ENCODE results near the gene CNPY2. TPM values are rescaled to one million over a fixed set of nuclear protein-coding genes. Genes with fewer than 3 reads are reported as not detected.

CNPY2 gene
- total and polyA plus RNA-seq, 4 donors: 24.6 to 163 (median 70.7) TPM

DNA sequence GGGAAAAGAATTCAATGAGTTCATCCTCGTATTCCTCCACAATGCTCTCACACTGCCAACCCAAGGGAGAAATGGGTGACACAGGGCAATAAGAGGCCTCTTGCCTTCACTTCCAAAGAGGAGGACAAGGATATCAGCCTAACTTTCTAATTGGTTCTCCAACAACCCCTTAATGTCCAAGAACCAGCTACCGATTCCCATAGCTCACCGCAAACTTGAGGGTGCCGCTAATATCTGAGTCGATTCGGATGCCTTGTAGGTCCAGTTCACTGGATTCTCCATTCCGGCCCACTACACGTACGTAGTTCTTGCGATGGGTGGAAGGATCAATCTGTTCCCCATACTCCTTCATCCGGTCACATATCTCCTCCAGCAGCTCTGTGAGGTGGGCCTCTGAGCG is 4.8 kb downstream of the CNPY2 start:
- H3K36me3 ChIP-seq (ENCODE audit: control insufficient read depth in 4 of 4, insufficient read depth in 3 of 4, low read depth in 1 of 4, low read length in 3 of 4): peaks cover 9 to 30% (median 20%) of the 10 kb centered on the region in 4 donors
- H3K9me3 ChIP-seq (ENCODE audit: control insufficient read depth in 4 of 4, low read length in 3 of 4): no peaks in the 10 kb centered on the region
- WGBS: 97% methylated on average over 12 of the region's 12 CpGs
- H3K9ac ChIP-seq (ENCODE audit: low read depth in 1 of 2, low read length in 2 of 2): no peak overlapping the region
- H3K27me3 ChIP-seq (ENCODE audit: control insufficient read depth in 4 of 4, insufficient read depth in 4 of 4, low read length in 3 of 4): no peaks in the 10 kb centered on the region
- no peak for TF ChIP-seq RXRA (IDR thresholded peaks at IDR 0.05)
- TF ChIP-seq YY1 (IDR thresholded peaks at IDR 0.05): no peak
- TF ChIP-seq SP1 (IDR thresholded peaks at IDR 0.05): no peak
- H3K27ac ChIP-seq (ENCODE audit: low read depth in 1 of 2, low read length in 2 of 2): no peak overlapping the region
- H3K4me1 ChIP-seq (ENCODE audit: control insufficient read depth in 4 of 4, insufficient read depth in 4 of 4, low read length in 3 of 4): peaks cover 0 to 26% (median 14%) of the 10 kb centered on the region in 4 donors
- DNase-seq (ENCODE audit: low spot score): no peak
- H3K4me3 ChIP-seq (ENCODE audit: low read depth in 1 of 3, low read length in 3 of 3): no peak overlapping the region

DNA sequence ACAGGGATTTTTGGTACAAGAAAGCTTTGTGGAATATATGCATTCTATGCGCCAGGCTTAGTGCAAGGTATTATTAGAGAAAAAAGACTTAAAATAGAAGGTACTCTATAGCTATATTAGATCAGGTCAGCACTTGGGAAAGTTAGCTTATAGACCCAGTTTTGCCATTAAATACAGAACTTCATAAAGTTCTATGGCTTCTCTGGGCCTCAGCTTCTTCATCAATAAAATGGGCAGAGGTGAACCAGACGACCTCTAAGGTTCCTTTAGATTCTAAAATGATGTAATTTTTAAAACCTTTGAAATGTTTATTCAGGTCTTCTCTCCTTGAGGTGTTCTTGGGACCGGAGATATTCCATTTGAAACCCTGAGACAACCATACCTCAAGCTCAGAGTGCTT is 7.1 kb downstream of the CNPY2 start:
- no peak overlapping the region for H3K9ac ChIP-seq (ENCODE audit: low read depth in 1 of 2, low read length in 2 of 2)
- 94% methylated on average over 3 of the region's 3 CpGs for WGBS
- no peaks in the 10 kb centered on the region for H3K9me3 ChIP-seq (ENCODE audit: control insufficient read depth in 4 of 4, low read length in 3 of 4)
- H3K4me3 ChIP-seq (ENCODE audit: low read depth in 1 of 3, low read length in 3 of 3): no peak overlapping the region
- H3K36me3 ChIP-seq (ENCODE audit: control insufficient read depth in 4 of 4, insufficient read depth in 3 of 4, low read depth in 1 of 4, low read length in 3 of 4): peaks cover 9 to 26% (median 19%) of the 10 kb centered on the region in 4 donors
- H3K27me3 ChIP-seq (ENCODE audit: control insufficient read depth in 4 of 4, insufficient read depth in 4 of 4, low read length in 3 of 4): no peaks in the 10 kb centered on the region
- TF ChIP-seq NR2F2 (IDR thresholded peaks at IDR 0.05): no peak
- no peak for TF ChIP-seq JUND (IDR thresholded peaks at IDR 0.05)
- TF ChIP-seq, protein P1, sequence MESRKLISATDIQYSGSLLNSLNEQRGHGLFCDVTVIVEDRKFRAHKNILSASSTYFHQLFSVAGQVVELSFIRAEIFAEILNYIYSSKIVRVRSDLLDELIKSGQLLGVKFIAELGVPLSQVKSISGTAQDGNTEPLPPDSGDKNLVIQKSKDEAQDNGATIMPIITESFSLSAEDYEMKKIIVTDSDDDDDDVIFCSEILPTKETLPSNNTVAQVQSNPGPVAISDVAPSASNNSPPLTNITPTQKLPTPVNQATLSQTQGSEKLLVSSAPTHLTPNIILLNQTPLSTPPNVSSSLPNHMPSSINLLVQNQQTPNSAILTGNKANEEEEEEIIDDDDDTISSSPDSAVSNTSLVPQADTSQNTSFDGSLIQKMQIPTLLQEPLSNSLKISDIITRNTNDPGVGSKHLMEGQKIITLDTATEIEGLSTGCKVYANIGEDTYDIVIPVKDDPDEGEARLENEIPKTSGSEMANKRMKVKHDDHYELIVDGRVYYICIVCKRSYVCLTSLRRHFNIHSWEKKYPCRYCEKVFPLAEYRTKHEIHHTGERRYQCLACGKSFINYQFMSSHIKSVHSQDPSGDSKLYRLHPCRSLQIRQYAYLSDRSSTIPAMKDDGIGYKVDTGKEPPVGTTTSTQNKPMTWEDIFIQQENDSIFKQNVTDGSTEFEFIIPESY (IDR thresholded peaks at IDR 0.05): no peak
- no peak for TF ChIP-seq TAF1 (conservative IDR thresholded peaks at IDR 0.05)
- TF ChIP-seq FOXA1 (IDR thresholded peaks at IDR 0.05): no peak
- TF ChIP-seq GABPA (IDR thresholded peaks at IDR 0.05 in 1 of 2, conservative IDR thresholded peaks at IDR 0.05 in 1 of 2): no peak
- no peak for TF ChIP-seq SP1 (IDR thresholded peaks at IDR 0.05)
- TF ChIP-seq RXRA (IDR thresholded peaks at IDR 0.05): no peak
- no peak for TF ChIP-seq RAD21 (IDR thresholded peaks at IDR 0.05)
- TF ChIP-seq, protein P2, sequence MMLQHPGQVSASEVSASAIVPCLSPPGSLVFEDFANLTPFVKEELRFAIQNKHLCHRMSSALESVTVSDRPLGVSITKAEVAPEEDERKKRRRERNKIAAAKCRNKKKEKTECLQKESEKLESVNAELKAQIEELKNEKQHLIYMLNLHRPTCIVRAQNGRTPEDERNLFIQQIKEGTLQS (IDR thresholded peaks at IDR 0.05): no peak
- no peak for TF ChIP-seq HNF4G (IDR thresholded peaks at IDR 0.05)
- no peak for TF ChIP-seq MAX (IDR thresholded peaks at IDR 0.05)
- no peak for TF ChIP-seq EGR1 (IDR thresholded peaks at IDR 0.05; ENCODE audit: low read depth in 2 of 2)
- no peak for TF ChIP-seq YY1 (IDR thresholded peaks at IDR 0.05)
- no peak overlapping the region for H3K27ac ChIP-seq (ENCODE audit: low read depth in 1 of 2, low read length in 2 of 2)
- DNase-seq (ENCODE audit: low spot score): no peak
- H3K4me1 ChIP-seq (ENCODE audit: control insufficient read depth in 4 of 4, insufficient read depth in 4 of 4, low read length in 3 of 4): peaks cover 1 to 21% (median 9%) of the 10 kb centered on the region in 4 donors

DNA sequence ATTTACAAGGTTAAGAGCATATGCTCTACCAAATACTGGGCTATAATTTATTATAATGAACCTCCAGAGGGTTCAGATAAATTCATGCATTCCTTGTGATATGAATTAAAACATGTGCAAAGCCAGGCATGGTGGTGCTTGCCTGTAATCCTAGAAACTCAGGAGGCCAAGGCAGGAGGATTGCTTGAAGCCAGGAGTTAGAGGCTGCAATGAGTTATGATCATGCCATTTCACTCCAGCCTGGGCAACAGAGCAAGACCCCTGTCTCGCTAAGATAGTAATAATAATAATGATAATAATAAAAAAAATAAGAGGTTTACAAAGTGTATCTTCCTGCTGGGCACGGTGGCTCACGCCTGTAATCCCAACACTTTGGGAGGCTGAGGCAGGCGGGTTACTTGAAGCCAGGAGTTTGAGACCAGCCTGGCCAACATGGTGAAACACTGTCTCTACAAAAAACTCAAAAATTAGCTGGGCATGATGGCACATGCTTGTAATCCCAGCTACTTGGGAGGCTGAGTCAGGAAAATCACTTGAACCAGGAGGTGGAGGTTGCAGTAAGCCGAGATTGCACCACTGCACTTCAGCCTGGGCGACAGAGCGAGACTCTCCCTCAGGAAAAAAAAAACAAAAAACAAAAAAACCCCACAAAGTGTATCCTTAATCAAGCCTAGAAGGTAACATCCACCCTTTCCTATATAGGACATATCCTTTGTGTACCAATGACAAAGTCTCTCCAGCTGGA is 8.4 kb downstream of the CNPY2 start:
- H3K27ac ChIP-seq (ENCODE audit: low read depth in 1 of 2, low read length in 2 of 2): no peak overlapping the region
- no peaks in the 10 kb centered on the region for H3K9me3 ChIP-seq (ENCODE audit: control insufficient read depth in 4 of 4, low read length in 3 of 4)
- no peak for DNase-seq (ENCODE audit: low spot score)
- no peaks in the 10 kb centered on the region for H3K27me3 ChIP-seq (ENCODE audit: control insufficient read depth in 4 of 4, insufficient read depth in 4 of 4, low read length in 3 of 4)
- peaks cover 1 to 30% (median 19%) of the 10 kb centered on the region in 4 donors for H3K4me1 ChIP-seq (ENCODE audit: control insufficient read depth in 4 of 4, insufficient read depth in 4 of 4, low read length in 3 of 4)
- H3K9ac ChIP-seq (ENCODE audit: low read depth in 1 of 2, low read length in 2 of 2): no peak overlapping the region
- H3K36me3 ChIP-seq (ENCODE audit: control insufficient read depth in 4 of 4, insufficient read depth in 3 of 4, low read depth in 1 of 4, low read length in 3 of 4): peaks cover 9 to 26% (median 18%) of the 10 kb centered on the region in 4 donors
- H3K4me3 ChIP-seq (ENCODE audit: low read depth in 1 of 3, low read length in 3 of 3): no peak overlapping the region
- WGBS: 96% methylated on average over 7 of the region's 7 CpGs
- TF ChIP-seq RXRA (IDR thresholded peaks at IDR 0.05) (no peak), HNF4A (conservative IDR thresholded peaks at IDR 0.05) (no peak), FOXA1 (IDR thresholded peaks at IDR 0.05) (no peak), REST (IDR thresholded peaks at IDR 0.05) (no peak), FOXA2 (IDR thresholded peaks at IDR 0.05) (no peak), GABPA (IDR thresholded peaks at IDR 0.05 in 1 of 2, conservative IDR thresholded peaks at IDR 0.05 in 1 of 2) (no peak), NR2F2 (IDR thresholded peaks at IDR 0.05) (no peak), EGR1 (IDR thresholded peaks at IDR 0.05; ENCODE audit: low read depth in 2 of 2) (no peak), TAF1 (conservative IDR thresholded peaks at IDR 0.05) (no peak)
- TF ChIP-seq, protein P1 (IDR thresholded peaks at IDR 0.05): no peak
- TF ChIP-seq, protein P2 (IDR thresholded peaks at IDR 0.05): no peak

Data from liver (tissue), 9 donors.